K562 (cell line): Measurements from ENCODE around the gene DLG3. TPM values are rescaled to one million over a fixed set of nuclear protein-coding genes. Genes with fewer than 3 reads are reported as not detected.

Source experiments
- CC2D1A ChIP-seq: fragments of 450-650 bp; IDR thresholded peaks from 2 replicates; pipeline ENCODE4 v1.6.1; 2017; ENCODE audit warnings: mild to moderate bottlenecking
- COPS2 ChIP-seq: fragments of 450-650 bp; conservative IDR thresholded peaks from 2 replicates; pipeline ENCODE4 v1.6.1; 2016; ENCODE audit warnings: mild to moderate bottlenecking, moderate library complexity
- CXXC5 ChIP-seq: fragments of 250-450 bp; sonication (Bioruptor Pico); IDR thresholded peaks from 2 replicates; pipeline ENCODE4 v1.8.0; 2022; ENCODE audit warnings: inconsistent platforms, mild to moderate bottlenecking, moderate library complexity
- DACH1 ChIP-seq: fragments of 450-650 bp; IDR thresholded peaks from 2 replicates; pipeline ENCODE4 v1.6.1; 2018; ENCODE audit not compliant: partially characterized antibody
- E2F3 ChIP-seq: fragments of 250-450 bp; sonication (Bioruptor Pico); IDR thresholded peaks from 2 replicates; pipeline ENCODE4 v1.4.0; 2020; ENCODE audit warnings: mild to moderate bottlenecking
- EGR1 ChIP-seq: fragments of 450-650 bp; conservative IDR thresholded peaks from 2 replicates; pipeline ENCODE4 v1.6.1; 2017; ENCODE audit warnings: mild to moderate bottlenecking
- HSF4 ChIP-seq: fragments of 250-450 bp; sonication (Bioruptor Pico); IDR thresholded peaks from 2 replicates; pipeline ENCODE4 v2.1.2; 2022; ENCODE audit warnings: mild to moderate bottlenecking, moderate library complexity, borderline replicate concordance
- LEF1 ChIP-seq: fragments of 450-650 bp; IDR thresholded peaks from 2 replicates; pipeline ENCODE4 v1.6.1; 2016; ENCODE audit warnings: mild to moderate bottlenecking
- MECOM ChIP-seq: fragments of 250-450 bp; sonication (Bioruptor Pico); IDR thresholded peaks from 2 replicates; pipeline ENCODE4 v1.8.0; 2022; ENCODE audit warnings: inconsistent platforms
- MITF ChIP-seq: IDR thresholded peaks from 2 replicates; pipeline ENCODE4 v1.6.1; 2014; ENCODE audit warnings: antibody characterized with exemption
- MTA2 ChIP-seq: fragments of 450-650 bp; IDR thresholded peaks from 2 replicates; pipeline ENCODE4 v1.6.1; 2016; ENCODE audit warnings: low read depth
- MYC ChIP-seq, 2 experiments: fragments of 250-450 bp in 1 of 2; sonication (Bioruptor Pico) in 1 of 2; IDR thresholded peaks; 2 replicates each; pipeline versions ENCODE4 v1.5.1 to v1.6.1; 2012 to 2021; ENCODE audit warnings: low read depth in 2 of 2, borderline replicate concordance in 1 of 2, improper control_type of control experiment in 1 of 2, low read length in 1 of 2, mild to moderate bottlenecking in 1 of 2, moderate library complexity in 1 of 2
- NRF1 ChIP-seq, 2 experiments: fragments of 450-650 bp; IDR thresholded peaks in 1 of 2; conservative IDR thresholded peaks in 1 of 2; 2 replicates each; pipeline ENCODE4 v1.6.1; 2014; ENCODE audit warnings: mild to moderate bottlenecking in 2 of 2
- POLR3A ChIP-seq: IDR thresholded peaks from 2 replicates; pipeline ENCODE4 v1.6.1; 2011; ENCODE audit warnings: borderline replicate concordance, mild to moderate bottlenecking, moderate library complexity; ENCODE audit not compliant: insufficient read length, insufficient read depth; ENCODE audit errors: extremely low read depth
- RB1 ChIP-seq: fragments of 450-650 bp; IDR thresholded peaks from 2 replicates; pipeline ENCODE4 v1.6.1; 2017; ENCODE audit warnings: low read depth, mild to moderate bottlenecking
- RNF2 ChIP-seq: sonication (generic); IDR thresholded peaks from 2 replicates; pipeline ENCODE4 v1.6.1; 2016
- SMAD2 ChIP-seq: fragments of 150-350 bp; IDR thresholded peaks from 2 replicates; pipeline ENCODE4 v1.6.1; 2014; ENCODE audit warnings: low read depth, mild to moderate bottlenecking, low read length
- U2AF1 ChIP-seq: fragments of 200-400 bp; formaldehyde crosslinking; optimal IDR thresholded peaks from 2 replicates; pipeline ENCODE3; 2017; ENCODE audit warnings: mild to moderate bottlenecking, low read depth, low read length, moderate library complexity
- U2AF2 ChIP-seq: fragments of 200-400 bp; formaldehyde crosslinking; optimal IDR thresholded peaks from 2 replicates; pipeline ENCODE3; 2017; ENCODE audit warnings: low read depth, mild to moderate bottlenecking, low read length
- USF1 ChIP-seq: sonication (generic); formaldehyde crosslinking; IDR thresholded peaks from 2 replicates; pipeline ENCODE4 v1.9.0; 2022; ENCODE audit warnings: mild to moderate bottlenecking, missing genetic modification reagents
- ZBTB17 ChIP-seq: fragments of 450-650 bp; formaldehyde crosslinking; IDR thresholded peaks from 2 replicates; pipeline ENCODE4 v1.4.0; 2020; ENCODE audit warnings: mild to moderate bottlenecking
- ZNF12 ChIP-seq: sonication (generic); formaldehyde crosslinking; IDR thresholded peaks from 2 replicates; pipeline ENCODE4 v1.4.0; 2020; ENCODE audit warnings: mild to moderate bottlenecking, missing genetic modification reagents
- ZNF134 ChIP-seq: fragments of 250-450 bp; sonication (Bioruptor Pico); conservative IDR thresholded peaks from 2 replicates; pipeline ENCODE4 v1.4.0; 2020
- ZNF445 ChIP-seq: fragments of 250-450 bp; sonication (Bioruptor Pico); IDR thresholded peaks from 2 replicates; pipeline ENCODE4 v1.4.0; 2020; ENCODE audit warnings: low read depth, mild to moderate bottlenecking, moderate library complexity
- ZNF511 ChIP-seq: sonication (generic); formaldehyde crosslinking; IDR thresholded peaks from 2 replicates; pipeline ENCODE4 v1.8.0; 2022; ENCODE audit warnings: mild to moderate bottlenecking, missing genetic modification reagents
- ZNF518B ChIP-seq: fragments of 250-450 bp; sonication (Bioruptor Pico); IDR thresholded peaks from 2 replicates; pipeline ENCODE4 v1.5.0; 2021; ENCODE audit warnings: mild to moderate bottlenecking, moderate library complexity
- polyA plus RNA-seq, 8 experiments: library from polyadenylated mRNA; depleted of rRNA in 4 of 8; stranded (reverse) in 5 of 8; unstranded in 3 of 8; fragments of >200 nt; fragmentation: Nextera tagmentation in 2 of 8; fragmentation: Illumina TruSeq in 1 of 8; extraction: Ambion mirVana in 2 of 8; extraction: Trizol in 1 of 8; gene quantifications; 2 replicates each; pipeline versions ENCODE4 v1.2.1 to v1.2.3, GENCODE V29; 2011 to 2014; ENCODE audit warnings: inconsistent platforms in 1 of 8, missing spikeins in 1 of 8
- total RNA-seq, 7 experiments: library from RNA; depleted of rRNA in 6 of 7; stranded (reverse); fragments of >200 nt in 6 of 7; fragmentation: Illumina TruSeq in 2 of 7; extraction: Trizol in 2 of 7; gene quantifications; 2 replicates each; pipeline versions ENCODE4 v1.2.1 to v1.2.3, GENCODE V29; 2011 to 2021; ENCODE audit warnings: low replicate concordance in 1 of 7

Gene DLG3
- total and polyA plus RNA-seq, 9 of the 15 experiments (the other 6 are each of a cell fraction or from before 2014, with no cell fraction given): 3.1 to 15.7 (median 8.8) TPM

- TF ChIP-seq EGR1: peak; percentile 53; the same call in 1 of the 2 replicates
- no peak for TF ChIP-seq POLR3A
- no peak for TF ChIP-seq ZNF511 (CRISPR knock-in tag)
- peak; percentile 56 for TF ChIP-seq CXXC5 (CRISPR knock-in tag)
- TF ChIP-seq HSF4 (CRISPR knock-in tag): no peak
- no peak for TF ChIP-seq USF1 (CRISPR knock-in tag)
- no peak for TF ChIP-seq ZNF518B
- TF ChIP-seq MITF: no peak
- TF ChIP-seq MTA2: no peak
- no peak for TF ChIP-seq COPS2
- no peak for TF ChIP-seq ZNF134
- TF ChIP-seq U2AF1: no peak
- TF ChIP-seq ZBTB17 (CRISPR knock-in tag): no peak
- TF ChIP-seq U2AF2: no peak
- TF ChIP-seq MECOM (CRISPR knock-in tag): no peak
- TF ChIP-seq E2F3: no peak
- TF ChIP-seq DACH1: no peak
- no peak for TF ChIP-seq SMAD2
- TF ChIP-seq ZNF445: no peak
- TF ChIP-seq RNF2: peak; percentile 50; the same call in 1 of the 2 replicates
- no peak for TF ChIP-seq NRF1 (conservative IDR thresholded peaks at IDR 0.05 in 1 of 2, IDR thresholded peaks at IDR 0.05 in 1 of 2)
- no peak for TF ChIP-seq CC2D1A
- peak; percentile 78; the same call in 1 of the 2 replicates for TF ChIP-seq RB1
- no peak for TF ChIP-seq ZNF12
- peak; percentile 67 for TF ChIP-seq MYC (IDR thresholded peaks at IDR 0.05; ENCODE audit: low read depth, low read length)
- TF ChIP-seq MYC (CRISPR knock-in tag; IDR thresholded peaks at IDR 0.05; ENCODE audit: borderline replicate concordance, low read depth): no peak
- no peak for TF ChIP-seq LEF1
These were observed 10.7 kb upstream of the DLG3 start (continued) for GRCh38 chrX:70433848-70434351.
